Keratinocyte (primary cell): ENCODE results near the gene CDK17. TPM values are rescaled to one million over a fixed set of nuclear protein-coding genes. Genes with fewer than 3 reads are reported as not detected.
"Not testable (repeated sequence)": the region's sequence is repeated elsewhere in the genome, so short reads cannot be mapped to it uniquely, and the experiment has no call there.

Source experiments
- DNase-seq: peaks from one replicate; pipeline ENCODE4 v3.0.0-alpha.2; 2011; ENCODE audit warnings: low read depth, missing footprints, low spot score
- FAIRE-seq: peaks from 2 replicates; lab custom pipeline; 2011; peaks lifted over from hg19 to GRCh38; lab: Jason Lieb, UNC
- H2AFZ ChIP-seq: 2 replicates; pipeline ENCODE4 v1.6.0; 2012; ENCODE audit warnings: low read length, control low read depth, inconsistent platforms; ENCODE audit not compliant: control insufficient read depth
- H3K27ac ChIP-seq: 2 replicates; pipeline ENCODE4 v1.5.1; 2011; ENCODE audit warnings: low read length; ENCODE audit not compliant: control insufficient read depth, insufficient read depth
- H3K27me3 ChIP-seq: 3 replicates; pipeline ENCODE4 v1.6.0; 2011; ENCODE audit warnings: low read length; ENCODE audit not compliant: control insufficient read depth, insufficient read depth; ENCODE audit errors: extremely low read depth
- H3K36me3 ChIP-seq, 2 experiments: 2 replicates in 1 of 2; 3 replicates in 1 of 2; pipeline ENCODE4 v1.5.1; 2011; ENCODE audit warnings: low read length in 2 of 2, mild to moderate bottlenecking in 1 of 2; ENCODE audit not compliant: control insufficient read depth in 2 of 2, insufficient read depth in 2 of 2; ENCODE audit errors: extremely low read depth in 1 of 2
- H3K4me1 ChIP-seq: 3 replicates; pipeline ENCODE4 v1.5.1; 2011; ENCODE audit warnings: low read length; ENCODE audit not compliant: control insufficient read depth, insufficient read depth; ENCODE audit errors: extremely low read depth
- H3K4me2 ChIP-seq: 3 replicates; pipeline ENCODE4 v1.6.0; 2011; ENCODE audit warnings: low read depth, low read length; ENCODE audit not compliant: control insufficient read depth, insufficient read depth; ENCODE audit errors: extremely low read depth
- H3K4me3 ChIP-seq, 3 experiments: fragments of 200-600 bp in 1 of 3; sonication (generic) in 1 of 3; 2 replicates in 2 of 3; 3 replicates in 1 of 3; pipeline ENCODE4 v1.5.1; 2011 to 2016; ENCODE audit warnings: low read length in 3 of 3, mild to moderate bottlenecking in 3 of 3, control low read depth in 2 of 3, inconsistent platforms in 1 of 3, low read depth in 1 of 3, mixed read lengths in 1 of 3, mixed run types in 1 of 3, moderate library complexity in 1 of 3; ENCODE audit not compliant: control insufficient read depth in 2 of 3, insufficient read depth in 2 of 3; ENCODE audit errors: extremely low read depth in 1 of 3
- H3K79me2 ChIP-seq: 2 replicates; pipeline ENCODE4 v1.6.0; 2012; ENCODE audit warnings: low read length; ENCODE audit not compliant: control insufficient read depth, insufficient read depth
- H3K9ac ChIP-seq: 3 replicates; pipeline ENCODE4 v1.6.0; 2011; ENCODE audit warnings: low read length; ENCODE audit not compliant: control insufficient read depth, insufficient read depth; ENCODE audit errors: extremely low read depth
- H3K9me1 ChIP-seq: 3 replicates; pipeline ENCODE4 v1.6.0; 2011; ENCODE audit warnings: low read length; ENCODE audit not compliant: control insufficient read depth, insufficient read depth; ENCODE audit errors: extremely low read depth
- H3K9me3 ChIP-seq: 2 replicates; pipeline ENCODE4 v1.5.1; 2012; ENCODE audit warnings: low read depth, low read length; ENCODE audit not compliant: control insufficient read depth
- H4K20me1 ChIP-seq: 3 replicates; pipeline ENCODE4 v1.6.0; 2011; ENCODE audit warnings: low read length; ENCODE audit not compliant: control insufficient read depth, insufficient read depth; ENCODE audit errors: extremely low read depth
- CTCF ChIP-seq, 3 experiments: IDR thresholded peaks in 1 of 3; conservative IDR thresholded peaks in 1 of 3; optimal IDR thresholded peaks in 1 of 3; 2 replicates in 2 of 3; 3 replicates in 1 of 3; pipeline versions ENCODE3 to v1.5.1; 2011; ENCODE audit warnings: low read length in 3 of 3, mild to moderate bottlenecking in 3 of 3, moderate library complexity in 2 of 3, control low read depth in 1 of 3, inconsistent platforms in 1 of 3; ENCODE audit not compliant: insufficient read depth in 2 of 3; ENCODE audit errors: extremely low read depth in 1 of 3
- EZH2 ChIP-seq: IDR thresholded peaks from one replicate; pipeline ENCODE4 v1.6.1; 2012; ENCODE audit warnings: inconsistent platforms, mild to moderate bottlenecking, low read length, moderate library complexity
- dilution Hi-C: fragments of 300-500 bp; cut with MboI; formaldehyde crosslinking; loops from one replicate; pipeline ENCODE4 v1.7.0; 2020; ENCODE audit warnings: low sequenced_read_pairs; ENCODE audit not compliant: extremely low pct_ligation_motif_present
- polyA plus RNA-seq, 5 experiments: library from polyadenylated mRNA; depleted of rRNA in 3 of 5; stranded (reverse) in 3 of 5; stranded (forward) in 1 of 5; unstranded in 1 of 5; fragments of >200 nt; gene quantifications; 1 replicate in 1 of 5; 2 replicates in 3 of 5; 3 replicates in 1 of 5; pipeline versions ENCODE4 v1.2.1 to v1.2.3, GENCODE V29; 2011 to 2012; ENCODE audit warnings: missing spikeins in 2 of 5, low read depth in 1 of 5, low replicate concordance in 1 of 5

Gene CDK17
- polyA plus RNA-seq, 1 donor (not counting 4 experiments of a cell fraction or from before 2014, with no cell fraction given), result 33.0 TPM

GRCh38 chr12:96343347-96343954 is 56.8 kb downstream of the CDK17 start:
- DNase-seq (no peak), FAIRE-seq (no peak)
- Histone ChIP-seq H3K4me2 (no peak overlapping the region), H3K27me3 (no peaks in the 10 kb centered on the region), H3K36me3 (peaks cover 2 to 3% of the 10 kb centered on the region in 2 experiments), H2AFZ (no peak overlapping the region), H3K4me3 (no peak overlapping the region), H3K4me1 (no peaks in the 10 kb centered on the region), H4K20me1 (peaks cover 10% of the 10 kb centered on the region), H3K79me2 (peaks cover 88% of the 10 kb centered on the region), H3K27ac (no peak overlapping the region), H3K9me3 (peaks cover 2% of the 10 kb centered on the region), H3K9ac (no peak overlapping the region), H3K9me1 (no peaks in the 10 kb centered on the region)
- TF ChIP-seq EZH2 (no peak), CTCF (optimal IDR thresholded peaks at IDR 0.05 in 1 of 3, IDR thresholded peaks at IDR 0.05 in 1 of 3, conservative IDR thresholded peaks at IDR 0.05 in 1 of 3; ENCODE audit: extremely low read depth in 1 of 3, insufficient read depth in 2 of 3, low read length in 3 of 3) (no peak)
- dilution Hi-C loops, result no loop called here

GRCh38 chr12:96339666-96340065 is 60.6 kb downstream of the CDK17 start:
- H3K4me1 ChIP-seq, FAIRE-seq, H3K9me3 ChIP-seq, H3K9me1 ChIP-seq, H3K27me3 ChIP-seq, H2AFZ ChIP-seq, H3K4me3 ChIP-seq, H3K9ac ChIP-seq, DNase-seq, dilution Hi-C loops, H3K36me3 ChIP-seq, H3K4me2 ChIP-seq, H3K27ac ChIP-seq: not testable (repeated sequence)
- peaks cover 11% of the 10 kb centered on the region for H4K20me1 ChIP-seq
- peaks cover 90% of the 10 kb centered on the region for H3K79me2 ChIP-seq
